Liver (tissue), 9 donors: Measurements from ENCODE around the gene ANKRD13A. TPM values are rescaled to one million over a fixed set of nuclear protein-coding genes. Genes with fewer than 3 reads are reported as not detected.
A peak's percentile ranks its signal among the peaks of the same experiment; 100 is the strongest.

Experiments
- DNase-seq: peaks from one replicate; pipeline ENCODE4 v3.0.0-alpha.2; 2017; ENCODE audit warnings: low spot score
- H3K27ac ChIP-seq, 2 donors: one replicate each; pipeline ENCODE4 v1.7.0; 2013; ENCODE audit warnings: inconsistent platforms in 2 of 2, low read length in 2 of 2, control low read depth in 1 of 2, low read depth in 1 of 2, mild to moderate bottlenecking in 1 of 2
- H3K27me3 ChIP-seq, 4 donors: one replicate each; pipeline versions ENCODE4 v1.6.1 to v1.7.0; 2013; ENCODE audit warnings: low read length in 3 of 4, inconsistent platforms in 1 of 4, mild to moderate bottlenecking in 1 of 4, moderate library complexity in 1 of 4; ENCODE audit not compliant: control insufficient read depth in 4 of 4, insufficient read depth in 4 of 4
- H3K36me3 ChIP-seq, 4 donors: one replicate each; pipeline versions ENCODE4 v1.6.1 to v1.7.0; 2013; ENCODE audit warnings: low read length in 3 of 4, mild to moderate bottlenecking in 3 of 4, low read depth in 1 of 4, moderate library complexity in 1 of 4; ENCODE audit not compliant: control insufficient read depth in 4 of 4, insufficient read depth in 3 of 4
- H3K4me1 ChIP-seq, 4 donors: one replicate each; pipeline versions ENCODE4 v1.6.1 to v1.7.0; 2013; ENCODE audit warnings: low read length in 3 of 4, mild to moderate bottlenecking in 3 of 4, moderate library complexity in 1 of 4; ENCODE audit not compliant: control insufficient read depth in 4 of 4, insufficient read depth in 4 of 4
- H3K4me3 ChIP-seq, 3 donors: one replicate each; pipeline versions ENCODE4 v1.6.1 to v1.7.0; 2013; ENCODE audit warnings: low read length in 3 of 3, control low read depth in 1 of 3, low read depth in 1 of 3, mild to moderate bottlenecking in 1 of 3
- H3K9ac ChIP-seq, 2 donors: one replicate each; pipeline ENCODE4 v1.7.0; 2013; ENCODE audit warnings: low read length in 2 of 2, mild to moderate bottlenecking in 2 of 2, moderate library complexity in 2 of 2, control low read depth in 1 of 2, low read depth in 1 of 2
- H3K9me3 ChIP-seq, 4 donors: one replicate each; pipeline versions ENCODE4 v1.6.1 to v1.7.0; 2013; ENCODE audit warnings: low read length in 3 of 4; ENCODE audit not compliant: control insufficient read depth in 4 of 4
- ATF3 ChIP-seq: IDR thresholded peaks from 2 replicates; pipeline ENCODE4 v1.6.1; 2016; ENCODE audit warnings: antibody characterized with exemption
- EGR1 ChIP-seq, 2 donors: IDR thresholded peaks; 2 replicates each; pipeline ENCODE4 v1.6.1; 2016 to 2018; ENCODE audit warnings: antibody characterized with exemption in 2 of 2, low read depth in 2 of 2
- FOXA1 ChIP-seq: IDR thresholded peaks from 2 replicates; pipeline ENCODE4 v1.6.1; 2016; ENCODE audit warnings: antibody characterized with exemption
- FOXA2 ChIP-seq: IDR thresholded peaks from 2 replicates; pipeline ENCODE4 v1.6.1; 2016; ENCODE audit warnings: antibody characterized with exemption
- GABPA ChIP-seq, 2 donors: IDR thresholded peaks in 1 of 2; conservative IDR thresholded peaks in 1 of 2; 2 replicates each; pipeline ENCODE4 v1.6.1; 2016; ENCODE audit warnings: antibody characterized with exemption in 2 of 2, mild to moderate bottlenecking in 1 of 2, moderate library complexity in 1 of 2
- HNF4A ChIP-seq, 2 donors: conservative IDR thresholded peaks; 2 replicates each; pipeline ENCODE4 v1.6.1; 2016; ENCODE audit warnings: antibody characterized with exemption in 2 of 2, mild to moderate bottlenecking in 2 of 2
- HNF4G ChIP-seq: IDR thresholded peaks from 2 replicates; pipeline ENCODE4 v1.6.1; 2016; ENCODE audit warnings: antibody characterized with exemption
- JUND ChIP-seq, 2 donors: IDR thresholded peaks; 2 replicates each; pipeline ENCODE4 v1.6.1; 2016; ENCODE audit warnings: antibody characterized with exemption in 2 of 2
- NR2F2 ChIP-seq: IDR thresholded peaks from 2 replicates; pipeline ENCODE4 v1.6.1; 2016; ENCODE audit warnings: antibody characterized with exemption
- RAD21 ChIP-seq, 2 donors: IDR thresholded peaks; 2 replicates each; pipeline ENCODE4 v1.6.1; 2016; ENCODE audit warnings: antibody characterized with exemption in 2 of 2, mild to moderate bottlenecking in 2 of 2
- RXRA ChIP-seq, 2 donors: IDR thresholded peaks; 2 replicates each; pipeline ENCODE4 v1.6.1; 2017 to 2018; ENCODE audit warnings: antibody characterized with exemption in 2 of 2, mild to moderate bottlenecking in 1 of 2
- SP1 ChIP-seq: IDR thresholded peaks from 2 replicates; pipeline ENCODE4 v1.6.1; 2018; ENCODE audit warnings: antibody characterized with exemption, mild to moderate bottlenecking
- TAF1 ChIP-seq: conservative IDR thresholded peaks from 2 replicates; pipeline ENCODE4 v1.6.1; 2016; ENCODE audit warnings: antibody characterized with exemption, mild to moderate bottlenecking
- YY1 ChIP-seq: IDR thresholded peaks from 2 replicates; pipeline ENCODE4 v1.6.1; 2016; ENCODE audit warnings: antibody characterized with exemption, mild to moderate bottlenecking
- WGBS: extraction: QIAGEN DNeasy Blood & Tissue Kit; methylation state at CpG from one replicate; pipeline ENCODE4 v1.1.7; 2013; 5-methylcytosine and 5-hydroxymethylcytosine counted together
- polyA plus RNA-seq, 2 donors: library from polyadenylated mRNA; stranded (reverse) in 1 of 2; unstranded in 1 of 2; fragments of 200-250 nt in 1 of 2; fragments of >200 nt in 1 of 2; fragmentation: Nextera tagmentation in 1 of 2; extraction: Ambion mirVana in 1 of 2; gene quantifications; one replicate each; pipeline versions ENCODE4 v1.2.1 to v1.2.3, GENCODE V29; 2013 to 2015
- total RNA-seq, 2 donors: library from RNA; depleted of rRNA; stranded (reverse); fragments of >200 nt; gene quantifications; one replicate each; pipeline ENCODE4 v1.2.3, GENCODE V29; 2014
- TF ChIP-seq, protein P1 (sequence below): fragments of 150-350 bp; IDR thresholded peaks from 2 replicates; pipeline ENCODE4 v1.5.1; 2017; ENCODE audit warnings: improper control_type of control experiment, low read depth, low read length; ENCODE audit not compliant: missing input control
- TF ChIP-seq, protein P2 (sequence below): IDR thresholded peaks from 2 replicates; pipeline ENCODE4 v1.6.1; 2016; ENCODE audit warnings: antibody characterized with exemption
- TF ChIP-seq, protein P3 (sequence below): IDR thresholded peaks from 2 replicates; pipeline ENCODE4 v1.6.1; 2016; ENCODE audit warnings: antibody characterized with exemption, mild to moderate bottlenecking
- donor health status: healthy.
- donor health status: healthy.
- donor health status: healthy.
- donor health status: healthy.
- donor health status: healthy.

Gene ANKRD13A
- total and polyA plus RNA-seq, 4 donors = 7.0 to 40.5 (median 18.8) TPM

DNA sequence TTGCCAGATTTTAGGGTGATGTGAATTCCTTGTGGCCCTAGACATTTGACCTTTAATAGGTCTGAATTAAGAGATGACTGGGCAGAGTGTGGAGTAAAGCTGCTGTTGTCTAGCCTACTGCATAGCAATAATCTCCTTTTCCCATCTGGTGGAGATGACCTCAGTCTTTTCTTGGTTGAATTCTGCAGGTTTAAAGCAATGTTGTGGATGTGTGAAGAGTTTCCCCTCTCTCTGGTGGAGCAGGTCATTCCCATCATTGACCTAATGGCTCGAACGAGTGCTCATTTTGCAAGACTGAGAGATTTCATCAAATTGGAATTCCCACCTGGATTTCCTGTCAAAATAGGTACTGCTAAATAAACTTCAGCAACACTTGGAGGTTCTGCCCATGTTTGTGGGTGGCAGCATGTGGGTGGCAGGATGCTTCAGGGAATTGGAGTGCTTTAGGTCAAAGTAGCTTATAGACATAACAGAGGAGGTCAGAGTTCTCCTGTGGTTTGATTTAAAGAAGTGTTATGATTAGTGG is 30.1 kb downstream of the ANKRD13A start:
- 43% methylated on average over 2 of the region's 2 CpGs for WGBS
- Histone ChIP-seq H3K9me3 (no peaks in the 10 kb centered on the region), H3K9ac (no peak overlapping the region), H3K4me3 (no peak overlapping the region), H3K27me3 (no peaks in the 10 kb centered on the region), H3K36me3 (peaks cover 3 to 48% (median 23%) of the 10 kb centered on the region in 4 donors), H3K27ac (no peak overlapping the region), H3K4me1 (peaks cover 0 to 11% (median 7%) of the 10 kb centered on the region in 4 donors)
- no peak for TF ChIP-seq GABPA (IDR thresholded peaks at IDR 0.05 in 1 of 2, conservative IDR thresholded peaks at IDR 0.05 in 1 of 2)
- TF ChIP-seq JUND (IDR thresholded peaks at IDR 0.05) = no peak
- TF ChIP-seq HNF4A (conservative IDR thresholded peaks at IDR 0.05) = no peak
- TF ChIP-seq, protein P1, sequence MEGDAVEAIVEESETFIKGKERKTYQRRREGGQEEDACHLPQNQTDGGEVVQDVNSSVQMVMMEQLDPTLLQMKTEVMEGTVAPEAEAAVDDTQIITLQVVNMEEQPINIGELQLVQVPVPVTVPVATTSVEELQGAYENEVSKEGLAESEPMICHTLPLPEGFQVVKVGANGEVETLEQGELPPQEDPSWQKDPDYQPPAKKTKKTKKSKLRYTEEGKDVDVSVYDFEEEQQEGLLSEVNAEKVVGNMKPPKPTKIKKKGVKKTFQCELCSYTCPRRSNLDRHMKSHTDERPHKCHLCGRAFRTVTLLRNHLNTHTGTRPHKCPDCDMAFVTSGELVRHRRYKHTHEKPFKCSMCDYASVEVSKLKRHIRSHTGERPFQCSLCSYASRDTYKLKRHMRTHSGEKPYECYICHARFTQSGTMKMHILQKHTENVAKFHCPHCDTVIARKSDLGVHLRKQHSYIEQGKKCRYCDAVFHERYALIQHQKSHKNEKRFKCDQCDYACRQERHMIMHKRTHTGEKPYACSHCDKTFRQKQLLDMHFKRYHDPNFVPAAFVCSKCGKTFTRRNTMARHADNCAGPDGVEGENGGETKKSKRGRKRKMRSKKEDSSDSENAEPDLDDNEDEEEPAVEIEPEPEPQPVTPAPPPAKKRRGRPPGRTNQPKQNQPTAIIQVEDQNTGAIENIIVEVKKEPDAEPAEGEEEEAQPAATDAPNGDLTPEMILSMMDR = no peak
- TF ChIP-seq, protein P2, sequence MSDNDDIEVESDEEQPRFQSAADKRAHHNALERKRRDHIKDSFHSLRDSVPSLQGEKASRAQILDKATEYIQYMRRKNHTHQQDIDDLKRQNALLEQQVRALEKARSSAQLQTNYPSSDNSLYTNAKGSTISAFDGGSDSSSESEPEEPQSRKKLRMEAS = no peak
- TF ChIP-seq FOXA2 = no peak
- TF ChIP-seq RXRA (IDR thresholded peaks at IDR 0.05) = no peak
- TF ChIP-seq EGR1 (IDR thresholded peaks at IDR 0.05; ENCODE audit: low read depth in 2 of 2) = no peak
- no peak for TF ChIP-seq SP1
- DNase-seq = no peak

DNA sequence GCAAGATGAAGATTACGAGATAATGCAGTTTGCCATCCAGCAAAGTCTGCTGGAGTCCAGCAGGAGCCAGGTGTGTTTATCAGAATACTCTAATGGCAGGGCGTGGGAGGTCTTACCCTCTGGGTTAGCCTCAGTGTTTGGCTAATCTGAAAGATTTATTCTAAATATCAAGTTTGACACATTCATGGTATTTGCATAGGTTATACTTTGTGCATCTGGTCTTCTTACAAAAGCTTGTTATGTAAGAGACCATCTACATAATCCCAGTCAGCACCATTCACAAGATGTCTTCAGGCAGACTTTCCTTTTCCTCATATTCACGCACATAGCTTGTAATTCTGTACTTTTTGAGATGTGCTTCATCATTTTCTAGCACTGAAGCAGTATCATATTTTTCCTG is 34.7 kb downstream of the ANKRD13A start:
- Histone ChIP-seq H3K4me1 (peaks cover 0 to 9% (median 3%) of the 10 kb centered on the region in 4 donors), H3K9ac (no peak overlapping the region), H3K27ac (no peak overlapping the region), H3K9me3 (no peaks in the 10 kb centered on the region), H3K4me3 (no peak overlapping the region), H3K36me3 (peaks cover 1 to 46% (median 28%) of the 10 kb centered on the region in 4 donors), H3K27me3 (no peaks in the 10 kb centered on the region)
- DNase-seq = no peak
- 97% methylated on average over 3 of the region's 3 CpGs for WGBS
- TF ChIP-seq FOXA2 = no peak
- no peak for TF ChIP-seq EGR1 (IDR thresholded peaks at IDR 0.05; ENCODE audit: low read depth in 2 of 2)
- no peak for TF ChIP-seq HNF4G
- no peak for TF ChIP-seq FOXA1
- no peak for TF ChIP-seq SP1
- TF ChIP-seq YY1 = no peak
- TF ChIP-seq RAD21 (IDR thresholded peaks at IDR 0.05) = no peak
- TF ChIP-seq GABPA (IDR thresholded peaks at IDR 0.05 in 1 of 2, conservative IDR thresholded peaks at IDR 0.05 in 1 of 2) = no peak
- TF ChIP-seq TAF1 = no peak
- TF ChIP-seq RXRA (IDR thresholded peaks at IDR 0.05) = no peak
- TF ChIP-seq, protein P2 = no peak
- no peak for TF ChIP-seq NR2F2

- Histone ChIP-seq H3K9ac (no peak overlapping the region), H3K27ac (peak overlapping the region in 1 of 2 donors; percentile 61), H3K36me3 (peaks cover 0 to 33% (median 18%) of the 10 kb centered on the region in 4 donors), H3K9me3 (no peaks in the 10 kb centered on the region), H3K4me3 (no peak overlapping the region), H3K27me3 (no peaks in the 10 kb centered on the region), H3K4me1 (peaks cover 2 to 23% (median 13%) of the 10 kb centered on the region in 4 donors)
- TF ChIP-seq ATF3 = no peak
- no peak for TF ChIP-seq JUND (IDR thresholded peaks at IDR 0.05)
- no peak for TF ChIP-seq RAD21 (IDR thresholded peaks at IDR 0.05)
- TF ChIP-seq, protein P3, sequence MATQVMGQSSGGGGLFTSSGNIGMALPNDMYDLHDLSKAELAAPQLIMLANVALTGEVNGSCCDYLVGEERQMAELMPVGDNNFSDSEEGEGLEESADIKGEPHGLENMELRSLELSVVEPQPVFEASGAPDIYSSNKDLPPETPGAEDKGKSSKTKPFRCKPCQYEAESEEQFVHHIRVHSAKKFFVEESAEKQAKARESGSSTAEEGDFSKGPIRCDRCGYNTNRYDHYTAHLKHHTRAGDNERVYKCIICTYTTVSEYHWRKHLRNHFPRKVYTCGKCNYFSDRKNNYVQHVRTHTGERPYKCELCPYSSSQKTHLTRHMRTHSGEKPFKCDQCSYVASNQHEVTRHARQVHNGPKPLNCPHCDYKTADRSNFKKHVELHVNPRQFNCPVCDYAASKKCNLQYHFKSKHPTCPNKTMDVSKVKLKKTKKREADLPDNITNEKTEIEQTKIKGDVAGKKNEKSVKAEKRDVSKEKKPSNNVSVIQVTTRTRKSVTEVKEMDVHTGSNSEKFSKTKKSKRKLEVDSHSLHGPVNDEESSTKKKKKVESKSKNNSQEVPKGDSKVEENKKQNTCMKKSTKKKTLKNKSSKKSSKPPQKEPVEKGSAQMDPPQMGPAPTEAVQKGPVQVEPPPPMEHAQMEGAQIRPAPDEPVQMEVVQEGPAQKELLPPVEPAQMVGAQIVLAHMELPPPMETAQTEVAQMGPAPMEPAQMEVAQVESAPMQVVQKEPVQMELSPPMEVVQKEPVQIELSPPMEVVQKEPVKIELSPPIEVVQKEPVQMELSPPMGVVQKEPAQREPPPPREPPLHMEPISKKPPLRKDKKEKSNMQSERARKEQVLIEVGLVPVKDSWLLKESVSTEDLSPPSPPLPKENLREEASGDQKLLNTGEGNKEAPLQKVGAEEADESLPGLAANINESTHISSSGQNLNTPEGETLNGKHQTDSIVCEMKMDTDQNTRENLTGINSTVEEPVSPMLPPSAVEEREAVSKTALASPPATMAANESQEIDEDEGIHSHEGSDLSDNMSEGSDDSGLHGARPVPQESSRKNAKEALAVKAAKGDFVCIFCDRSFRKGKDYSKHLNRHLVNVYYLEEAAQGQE = no peak
- TF ChIP-seq, protein P2 = no peak
- peak in 1 of 2 donors; percentile 16 for TF ChIP-seq RXRA (IDR thresholded peaks at IDR 0.05)
- peak; percentile 29 to 40 for TF ChIP-seq HNF4A (conservative IDR thresholded peaks at IDR 0.05)
- no peak for TF ChIP-seq EGR1 (IDR thresholded peaks at IDR 0.05; ENCODE audit: low read depth in 2 of 2)
- TF ChIP-seq YY1 = no peak
- TF ChIP-seq TAF1 = no peak
- no peak for TF ChIP-seq FOXA2
- 66% methylated on average over 7 of the region's 7 CpGs for WGBS
- DNase-seq = no peak
Measured at GRCh38 chr12:110035534-110036104, 36.4 kb downstream of the ANKRD13A start.
